ENCODE data around the gene COL2A1.
A peak's percentile ranks its signal among the peaks of the same experiment; 100 is the strongest.

COL2A1 gene

DNA sequence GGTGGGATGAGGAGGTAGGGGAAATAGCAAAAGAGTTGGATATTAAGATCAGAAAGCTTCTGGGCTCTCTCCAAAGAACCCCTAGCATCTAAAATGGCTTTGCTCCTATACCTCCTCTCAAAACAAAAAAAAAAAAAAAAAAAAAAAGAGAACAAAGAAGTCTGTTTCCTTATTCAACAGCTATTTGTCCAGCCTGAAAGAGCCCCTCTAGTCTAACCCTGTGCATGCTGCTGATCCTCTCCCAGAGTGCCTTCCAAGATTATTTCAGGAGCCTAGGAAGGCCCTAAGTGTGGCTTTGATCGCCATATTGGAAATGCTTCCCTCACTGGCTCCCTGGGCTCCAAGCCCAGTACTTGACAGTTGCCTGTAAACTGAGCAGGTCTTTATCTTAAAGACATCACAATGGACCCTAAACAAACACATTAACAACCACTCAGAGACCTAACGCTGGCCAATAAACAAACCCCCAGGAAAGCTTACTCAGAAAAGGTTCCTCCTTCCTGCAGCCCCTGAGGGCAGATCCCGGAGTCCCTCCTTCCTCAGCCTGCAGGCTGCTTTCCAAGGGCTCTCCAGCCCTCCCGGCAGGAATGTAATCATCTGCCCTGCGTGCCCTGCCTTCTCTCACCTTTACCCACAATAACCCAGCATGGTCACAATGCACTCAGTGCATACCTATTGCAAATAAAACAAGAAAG lies 17.4 kb upstream of the COL2A1 start (continued):
- peak; percentile 90 for TF ChIP-seq OVOL3 (tag by site-specific recombination; IDR thresholded peaks at IDR 0.05)
- TF ChIP-seq ZNF658 (tag by site-specific recombination; IDR thresholded peaks at IDR 0.05) = no peak

DNA sequence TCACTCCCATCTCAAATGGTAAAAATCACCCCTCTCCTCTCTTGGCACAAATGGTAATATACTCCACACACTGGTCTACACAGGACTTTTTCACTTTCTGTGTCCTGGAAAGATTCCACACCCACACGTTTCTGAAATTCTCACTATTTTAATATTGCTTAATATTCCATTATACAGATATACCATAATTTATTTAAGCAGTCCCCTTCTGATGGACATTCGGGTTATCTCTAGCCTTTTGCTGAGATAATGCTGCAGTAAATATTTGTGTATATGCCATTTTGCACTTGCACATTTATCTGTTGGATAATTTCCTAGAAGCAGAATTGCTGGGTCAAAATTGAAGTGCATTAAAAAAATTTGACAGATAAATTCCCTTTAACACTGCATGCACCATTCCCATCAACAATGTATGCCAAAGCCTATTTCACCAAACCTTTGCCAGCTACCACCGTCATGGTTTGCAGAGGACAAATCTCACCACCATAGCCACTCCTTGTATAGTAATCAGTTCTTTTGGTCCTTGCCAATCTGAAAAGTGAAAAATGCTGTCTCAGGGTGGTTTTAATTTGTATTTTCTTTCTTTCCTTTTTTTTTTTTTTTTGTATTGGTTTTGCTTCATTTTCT lies 15.5 kb upstream of the COL2A1 start:
- TF ChIP-seq SP2 (tag by site-specific recombination; IDR thresholded peaks at IDR 0.05) (no peak), MZF1 (tag by site-specific recombination; IDR thresholded peaks at IDR 0.05; ENCODE audit: borderline replicate concordance) (peak; percentile 96)
- ChIA-PET POLR2A (no interaction called here), CTCF (no interaction called here)
- H3K36me3 ChIP-seq (ENCODE audit: control insufficient read depth in 2 of 2, insufficient read depth in 1 of 2, low read length in 2 of 2) = no peaks in the 10 kb centered on the region
- H3K9me3 ChIP-seq (ENCODE audit: control insufficient read depth, insufficient read depth, low read depth, low read length) = no peaks in the 10 kb centered on the region
- no peak overlapping the region for H3K27ac ChIP-seq (ENCODE audit: extremely low read depth, low read depth, low read length)
- peaks cover 25% of the 10 kb centered on the region for H3K4me1 ChIP-seq (ENCODE audit: control insufficient read depth, insufficient read depth, low read length)
- no peak overlapping the region for H3K4me3 ChIP-seq (ENCODE audit: low read depth, low read length)

DNA sequence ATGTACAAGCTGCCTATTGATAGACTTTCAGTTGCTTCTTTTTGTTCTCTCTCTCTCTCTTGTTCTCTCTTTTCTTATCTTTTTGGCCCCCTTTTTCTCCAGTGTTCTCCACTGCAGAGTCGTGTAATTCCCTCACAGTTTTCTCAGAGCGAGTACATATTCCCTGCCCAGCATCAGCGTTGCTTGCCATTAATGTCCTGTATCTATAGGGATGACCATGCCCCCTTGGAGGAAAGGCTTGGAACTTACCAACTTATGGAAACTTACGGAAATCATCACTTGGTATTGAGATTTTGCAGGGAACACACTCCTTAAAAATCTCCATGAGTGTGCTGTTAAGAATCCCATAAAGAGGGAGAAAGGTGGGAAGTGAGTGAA lies 14.3 kb upstream of the COL2A1 start:
- H3K9me3 ChIP-seq (ENCODE audit: control insufficient read depth, insufficient read depth, low read depth, low read length) = no peaks in the 10 kb centered on the region
- peaks cover 22% of the 10 kb centered on the region for H3K4me1 ChIP-seq (ENCODE audit: control insufficient read depth, insufficient read depth, low read length)
- CTCF ChIA-PET = no interaction called here
- TF ChIP-seq ZNF23 (tag by site-specific recombination; IDR thresholded peaks at IDR 0.05; ENCODE audit: borderline replicate concordance) (no peak), ZNF544 (tag by site-specific recombination; IDR thresholded peaks at IDR 0.05) (no peak), ZNF248 (tag by site-specific recombination; IDR thresholded peaks at IDR 0.05) (no peak), ZNF10 (tag by site-specific recombination; IDR thresholded peaks at IDR 0.05) (no peak), HOXC10 (CRISPR knock-in tag; IDR thresholded peaks at IDR 0.05) (no peak), KLF8 (tag by site-specific recombination; IDR thresholded peaks at IDR 0.05) (no peak), ZNF350 (tag by site-specific recombination; IDR thresholded peaks at IDR 0.05) (no peak), ZNF324 (tag by site-specific recombination; IDR thresholded peaks at IDR 0.05) (no peak), ZNF677 (tag by site-specific recombination; IDR thresholded peaks at IDR 0.05) (no peak), ZNF561 (tag by site-specific recombination; IDR thresholded peaks at IDR 0.05; ENCODE audit: borderline replicate concordance) (no peak), ZNF585B (tag by site-specific recombination; IDR thresholded peaks at IDR 0.05) (no peak), ZNF266 (tag by site-specific recombination; IDR thresholded peaks at IDR 0.05; ENCODE audit: low read depth) (no peak), ZBTB48 (tag by site-specific recombination; IDR thresholded peaks at IDR 0.05) (no peak)
- TF ChIP-seq, protein P1, sequence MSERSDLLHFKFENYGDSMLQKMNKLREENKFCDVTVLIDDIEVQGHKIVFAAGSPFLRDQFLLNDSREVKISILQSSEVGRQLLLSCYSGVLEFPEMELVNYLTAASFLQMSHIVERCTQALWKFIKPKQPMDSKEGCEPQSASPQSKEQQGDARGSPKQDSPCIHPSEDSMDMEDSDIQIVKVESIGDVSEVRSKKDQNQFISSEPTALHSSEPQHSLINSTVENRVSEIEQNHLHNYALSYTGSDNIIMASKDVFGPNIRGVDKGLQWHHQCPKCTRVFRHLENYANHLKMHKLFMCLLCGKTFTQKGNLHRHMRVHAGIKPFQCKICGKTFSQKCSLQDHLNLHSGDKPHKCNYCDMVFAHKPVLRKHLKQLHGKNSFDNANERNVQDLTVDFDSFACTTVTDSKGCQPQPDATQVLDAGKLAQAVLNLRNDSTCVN (tag by site-specific recombination; optimal IDR thresholded peaks at IDR 0.05) = no peak
- TF ChIP-seq, protein P2, sequence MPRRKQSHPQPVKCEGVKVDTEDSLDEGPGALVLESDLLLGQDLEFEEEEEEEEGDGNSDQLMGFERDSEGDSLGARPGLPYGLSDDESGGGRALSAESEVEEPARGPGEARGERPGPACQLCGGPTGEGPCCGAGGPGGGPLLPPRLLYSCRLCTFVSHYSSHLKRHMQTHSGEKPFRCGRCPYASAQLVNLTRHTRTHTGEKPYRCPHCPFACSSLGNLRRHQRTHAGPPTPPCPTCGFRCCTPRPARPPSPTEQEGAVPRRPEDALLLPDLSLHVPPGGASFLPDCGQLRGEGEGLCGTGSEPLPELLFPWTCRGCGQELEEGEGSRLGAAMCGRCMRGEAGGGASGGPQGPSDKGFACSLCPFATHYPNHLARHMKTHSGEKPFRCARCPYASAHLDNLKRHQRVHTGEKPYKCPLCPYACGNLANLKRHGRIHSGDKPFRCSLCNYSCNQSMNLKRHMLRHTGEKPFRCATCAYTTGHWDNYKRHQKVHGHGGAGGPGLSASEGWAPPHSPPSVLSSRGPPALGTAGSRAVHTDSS (tag by site-specific recombination; IDR thresholded peaks at IDR 0.05) = no peak
- TF ChIP-seq, protein P3, sequence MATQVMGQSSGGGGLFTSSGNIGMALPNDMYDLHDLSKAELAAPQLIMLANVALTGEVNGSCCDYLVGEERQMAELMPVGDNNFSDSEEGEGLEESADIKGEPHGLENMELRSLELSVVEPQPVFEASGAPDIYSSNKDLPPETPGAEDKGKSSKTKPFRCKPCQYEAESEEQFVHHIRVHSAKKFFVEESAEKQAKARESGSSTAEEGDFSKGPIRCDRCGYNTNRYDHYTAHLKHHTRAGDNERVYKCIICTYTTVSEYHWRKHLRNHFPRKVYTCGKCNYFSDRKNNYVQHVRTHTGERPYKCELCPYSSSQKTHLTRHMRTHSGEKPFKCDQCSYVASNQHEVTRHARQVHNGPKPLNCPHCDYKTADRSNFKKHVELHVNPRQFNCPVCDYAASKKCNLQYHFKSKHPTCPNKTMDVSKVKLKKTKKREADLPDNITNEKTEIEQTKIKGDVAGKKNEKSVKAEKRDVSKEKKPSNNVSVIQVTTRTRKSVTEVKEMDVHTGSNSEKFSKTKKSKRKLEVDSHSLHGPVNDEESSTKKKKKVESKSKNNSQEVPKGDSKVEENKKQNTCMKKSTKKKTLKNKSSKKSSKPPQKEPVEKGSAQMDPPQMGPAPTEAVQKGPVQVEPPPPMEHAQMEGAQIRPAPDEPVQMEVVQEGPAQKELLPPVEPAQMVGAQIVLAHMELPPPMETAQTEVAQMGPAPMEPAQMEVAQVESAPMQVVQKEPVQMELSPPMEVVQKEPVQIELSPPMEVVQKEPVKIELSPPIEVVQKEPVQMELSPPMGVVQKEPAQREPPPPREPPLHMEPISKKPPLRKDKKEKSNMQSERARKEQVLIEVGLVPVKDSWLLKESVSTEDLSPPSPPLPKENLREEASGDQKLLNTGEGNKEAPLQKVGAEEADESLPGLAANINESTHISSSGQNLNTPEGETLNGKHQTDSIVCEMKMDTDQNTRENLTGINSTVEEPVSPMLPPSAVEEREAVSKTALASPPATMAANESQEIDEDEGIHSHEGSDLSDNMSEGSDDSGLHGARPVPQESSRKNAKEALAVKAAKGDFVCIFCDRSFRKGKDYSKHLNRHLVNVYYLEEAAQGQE (tag by site-specific recombination; IDR thresholded peaks at IDR 0.05) = no peak
- TF ChIP-seq, protein P4, sequence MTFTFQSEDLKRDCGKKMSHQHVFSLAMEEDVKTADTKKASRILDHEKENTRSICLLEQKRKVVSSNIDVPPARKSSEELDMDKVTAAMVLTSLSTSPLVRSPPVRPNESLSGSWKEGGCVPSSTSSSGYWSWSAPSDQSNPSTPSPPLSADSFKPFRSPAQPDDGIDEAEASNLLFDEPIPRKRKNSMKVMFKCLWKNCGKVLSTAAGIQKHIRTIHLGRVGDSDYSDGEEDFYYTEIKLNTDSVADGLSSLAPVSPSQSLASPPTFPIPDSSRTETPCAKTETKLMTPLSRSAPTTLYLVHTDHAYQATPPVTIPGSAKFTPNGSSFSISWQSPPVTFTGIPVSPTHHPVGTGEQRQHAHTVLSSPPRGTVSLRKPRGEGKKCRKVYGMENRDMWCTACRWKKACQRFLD (tag by site-specific recombination; IDR thresholded peaks at IDR 0.05) = no peak
- TF ChIP-seq, protein P5, sequence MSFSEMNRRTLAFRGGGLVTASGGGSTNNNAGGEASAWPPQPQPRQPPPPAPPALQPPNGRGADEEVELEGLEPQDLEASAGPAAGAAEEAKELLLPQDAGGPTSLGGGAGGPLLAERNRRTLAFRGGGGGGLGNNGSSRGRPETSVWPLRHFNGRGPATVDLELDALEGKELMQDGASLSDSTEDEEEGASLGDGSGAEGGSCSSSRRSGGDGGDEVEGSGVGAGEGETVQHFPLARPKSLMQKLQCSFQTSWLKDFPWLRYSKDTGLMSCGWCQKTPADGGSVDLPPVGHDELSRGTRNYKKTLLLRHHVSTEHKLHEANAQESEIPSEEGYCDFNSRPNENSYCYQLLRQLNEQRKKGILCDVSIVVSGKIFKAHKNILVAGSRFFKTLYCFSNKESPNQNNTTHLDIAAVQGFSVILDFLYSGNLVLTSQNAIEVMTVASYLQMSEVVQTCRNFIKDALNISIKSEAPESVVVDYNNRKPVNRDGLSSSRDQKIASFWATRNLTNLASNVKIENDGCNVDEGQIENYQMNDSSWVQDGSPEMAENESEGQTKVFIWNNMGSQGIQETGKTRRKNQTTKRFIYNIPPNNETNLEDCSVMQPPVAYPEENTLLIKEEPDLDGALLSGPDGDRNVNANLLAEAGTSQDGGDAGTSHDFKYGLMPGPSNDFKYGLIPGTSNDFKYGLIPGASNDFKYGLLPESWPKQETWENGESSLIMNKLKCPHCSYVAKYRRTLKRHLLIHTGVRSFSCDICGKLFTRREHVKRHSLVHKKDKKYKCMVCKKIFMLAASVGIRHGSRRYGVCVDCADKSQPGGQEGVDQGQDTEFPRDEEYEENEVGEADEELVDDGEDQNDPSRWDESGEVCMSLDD (tag by site-specific recombination; IDR thresholded peaks at IDR 0.05) = no peak
- H3K4me3 ChIP-seq (ENCODE audit: low read depth, low read length) = no peak overlapping the region
- H3K27ac ChIP-seq (ENCODE audit: extremely low read depth, low read depth, low read length) = no peak overlapping the region
- POLR2A ChIA-PET = no interaction called here
- no peaks in the 10 kb centered on the region for H3K36me3 ChIP-seq (ENCODE audit: control insufficient read depth in 2 of 2, insufficient read depth in 1 of 2, low read length in 2 of 2)

All from HEK293 (cell line).